WTC11 (cell line): ENCODE data around the gene SH3GL3. TPM values are rescaled to one million over a fixed set of nuclear protein-coding genes. Genes with fewer than 3 reads are reported as not detected.
A peak's percentile ranks its signal among the peaks of the same experiment; 100 is the strongest.

Source experiments
- ATAC-seq: fragments of 200-7000 bp; cut with Tn5 transposase; 2 replicates; pipeline ENCODE4 v1.10.0; 2021; ENCODE audit warnings: mild to moderate bottlenecking, moderate library complexity
- CTCF ChIA-PET: fragments of 300-600 bp; sonication (Branson Sonifier 250); formaldehyde crosslinking; loops from one replicate; lab custom pipeline; 2021; ENCODE audit warnings: antibody characterized with exemption; lab: Charles Lee
- POLR2A ChIA-PET: fragments of 350-600 bp; sonication (Branson Sonifier 250); formaldehyde crosslinking; loops from one replicate; lab custom pipeline; 2021; ENCODE audit warnings: antibody characterized with exemption; lab: Charles Lee
- DNase-seq: peaks from one replicate; pipeline ENCODE4 v3.0.0; 2021; ENCODE audit warnings: low spot score
- H3K27ac Mint-ChIP-seq: 2 replicates; pipeline ENCODE4 v1.8.0; 2021; ENCODE audit warnings: mixed read lengths
- H3K27me3 Mint-ChIP-seq: 2 replicates; pipeline ENCODE4 v1.8.0; 2021; ENCODE audit warnings: low read depth, mild to moderate bottlenecking, moderate library complexity, mixed read lengths
- H3K36me3 Mint-ChIP-seq: 2 replicates; pipeline ENCODE4 v1.8.0; 2021; ENCODE audit warnings: mixed read lengths
- H3K4me1 Mint-ChIP-seq: 2 replicates; pipeline ENCODE4 v1.8.0; 2022; ENCODE audit warnings: mixed read lengths
- H3K4me3 Mint-ChIP-seq: 2 replicates; pipeline ENCODE4 v1.8.0; 2021; ENCODE audit warnings: mild to moderate bottlenecking, moderate library complexity, mixed read lengths
- H3K9me3 Mint-ChIP-seq: 2 replicates; pipeline ENCODE4 v1.8.0; 2021; ENCODE audit warnings: mixed read lengths
- AR ChIP-seq: fragments of 250-450 bp; sonication (Bioruptor Pico); IDR thresholded peaks from 2 replicates; pipeline ENCODE4 v1.9.0; 2021; ENCODE audit warnings: mild to moderate bottlenecking
- ATF1 ChIP-seq: sonication (generic); formaldehyde crosslinking; IDR thresholded peaks from 2 replicates; pipeline ENCODE4 v1.8.1; 2023; ENCODE audit warnings: mild to moderate bottlenecking, moderate library complexity, missing genetic modification reagents
- CTCF ChIP-seq: fragments of 200-600 bp; IDR thresholded peaks from 2 replicates; pipeline ENCODE4 v1.8.0; 2022; ENCODE audit warnings: antibody characterized with exemption
- E2F5 ChIP-seq: sonication (generic); formaldehyde crosslinking; IDR thresholded peaks from 2 replicates; pipeline ENCODE4 v1.8.1; 2022; ENCODE audit warnings: mild to moderate bottlenecking, moderate library complexity, missing genetic modification reagents
- FOXJ3 ChIP-seq: sonication (generic); formaldehyde crosslinking; IDR thresholded peaks from 2 replicates; pipeline ENCODE4 v1.9.0; 2021; ENCODE audit warnings: missing genetic modification reagents, mild to moderate bottlenecking, borderline replicate concordance
- GABPB1 ChIP-seq: sonication (generic); formaldehyde crosslinking; IDR thresholded peaks from 2 replicates; pipeline ENCODE4 v1.8.1; 2023; ENCODE audit warnings: mild to moderate bottlenecking, missing genetic modification reagents
- GTF2I ChIP-seq: fragments of 250-450 bp; sonication (Bioruptor Pico); conservative IDR thresholded peaks from 2 replicates; pipeline ENCODE4 v1.4.0; 2021; ENCODE audit warnings: mild to moderate bottlenecking
- HMGA2 ChIP-seq: fragments of 250-450 bp; sonication (Bioruptor Pico); IDR thresholded peaks from 2 replicates; pipeline ENCODE4 v1.4.0; 2021; ENCODE audit warnings: mild to moderate bottlenecking, moderate library complexity
- IRF2 ChIP-seq: sonication (generic); formaldehyde crosslinking; IDR thresholded peaks from 2 replicates; pipeline ENCODE4 v1.8.0; 2022; ENCODE audit warnings: low read depth, missing genetic modification reagents, borderline replicate concordance
- JUN ChIP-seq: sonication (generic); formaldehyde crosslinking; IDR thresholded peaks from 2 replicates; pipeline ENCODE4 v1.8.0; 2023; ENCODE audit warnings: mild to moderate bottlenecking, missing genetic modification reagents
- KAT7 ChIP-seq: sonication (generic); formaldehyde crosslinking; IDR thresholded peaks from 2 replicates; pipeline ENCODE4 v1.8.1; 2023; ENCODE audit warnings: missing genetic modification reagents, mild to moderate bottlenecking, borderline replicate concordance
- NFE2L1 ChIP-seq: sonication (generic); formaldehyde crosslinking; IDR thresholded peaks from 2 replicates; pipeline ENCODE4 v1.8.1; 2023; ENCODE audit warnings: missing genetic modification reagents
- PREB ChIP-seq: sonication (generic); formaldehyde crosslinking; IDR thresholded peaks from 2 replicates; pipeline ENCODE4 v1.8.1; 2022; ENCODE audit warnings: mild to moderate bottlenecking, missing genetic modification reagents, moderate library complexity, borderline replicate concordance
- RORB ChIP-seq: fragments of 250-450 bp; sonication (Bioruptor Pico); IDR thresholded peaks from 2 replicates; pipeline ENCODE4 v1.9.0; 2021; ENCODE audit warnings: mild to moderate bottlenecking
- SMAD3 ChIP-seq: sonication (generic); formaldehyde crosslinking; IDR thresholded peaks from 2 replicates; pipeline ENCODE4 v1.8.0; 2022; ENCODE audit warnings: missing genetic modification reagents, mild to moderate bottlenecking, borderline replicate concordance
- USF2 ChIP-seq: sonication (generic); formaldehyde crosslinking; IDR thresholded peaks from 2 replicates; pipeline ENCODE4 v1.8.1; 2023; ENCODE audit warnings: mild to moderate bottlenecking, missing genetic modification reagents, moderate library complexity
- ZMAT4 ChIP-seq: fragments of 250-450 bp; sonication (Bioruptor Pico); IDR thresholded peaks from 2 replicates; pipeline ENCODE4 v1.9.0; 2021; ENCODE audit warnings: mild to moderate bottlenecking
- ZNF232 ChIP-seq: sonication (generic); formaldehyde crosslinking; IDR thresholded peaks from 2 replicates; pipeline ENCODE4 v1.8.0; 2022; ENCODE audit warnings: mild to moderate bottlenecking, missing genetic modification reagents
- ZNF317 ChIP-seq: sonication (generic); formaldehyde crosslinking; IDR thresholded peaks from 2 replicates; pipeline ENCODE4 v1.8.1; 2023; ENCODE audit warnings: low read depth, mild to moderate bottlenecking, moderate library complexity, missing genetic modification reagents, borderline replicate concordance
- total RNA-seq: library from RNA; stranded (reverse); gene quantifications from 3 replicates; pipeline ENCODE4 v1.2.3, GENCODE V29; 2021

SH3GL3 gene
- total RNA-seq, 1 experiment from 2014 or later, result 9.2 TPM

- POLR2A ChIA-PET, result interaction anchor here (0.9 kb wide), 1 partner anchor 190 kb away, joined by 3 read pairs; no protein-coding TSS in a partner anchor
- no peaks in the 10 kb centered on the region for H3K9me3 Mint-ChIP-seq
- H3K4me1 Mint-ChIP-seq, result peaks cover 8% of the 10 kb centered on the region
- DNase-seq, result no peak
- CTCF ChIA-PET, result interaction anchor here (0.6 to 10.2 kb wide), 30 partner anchors 8 to 425 kb away, joined by 3 to 219 read pairs (median 4); partner anchors contain the start of genes C15orf40, SH3GL3 and TM6SF1
- H3K27me3 Mint-ChIP-seq, result no peaks in the 10 kb centered on the region
- H3K4me3 Mint-ChIP-seq, result no peak overlapping the region
- no peak overlapping the region for H3K27ac Mint-ChIP-seq
- no peaks in the 10 kb centered on the region for H3K36me3 Mint-ChIP-seq
- no peak for TF ChIP-seq PREB (CRISPR knock-in tag)
- no peak for TF ChIP-seq AR
- TF ChIP-seq FOXJ3, result no peak
- TF ChIP-seq NFE2L1 (CRISPR knock-in tag), result no peak
- no peak for TF ChIP-seq RORB (CRISPR knock-in tag)
- no peak for TF ChIP-seq JUN
- TF ChIP-seq USF2 (CRISPR knock-in tag), result no peak
- TF ChIP-seq ZNF317 (CRISPR knock-in tag), result peak; percentile 59; the same call in 1 of the 2 replicates
- peak; percentile 42 for TF ChIP-seq CTCF
- TF ChIP-seq GTF2I (CRISPR knock-in tag), result no peak
- TF ChIP-seq HMGA2, result no peak
- no peak for TF ChIP-seq E2F5 (CRISPR knock-in tag)
- no peak for TF ChIP-seq SMAD3
- TF ChIP-seq ZMAT4, result no peak
- ATAC-seq, result peak; percentile 88
These were observed 10.5 kb upstream of the SH3GL3 start for GRCh38 chr15:83436513-83437158.

GRCh38 chr15:83443076-83443847 lies 3.9 kb upstream of the SH3GL3 start:
- no peak overlapping the region for H3K27ac Mint-ChIP-seq
- no peak for DNase-seq
- POLR2A ChIA-PET, result interaction anchor here (0.5 to 0.6 kb wide), 2 partner anchors 30 to 71 kb away, joined by 3 to 8 read pairs; no protein-coding TSS in a partner anchor
- peaks cover 11% of the 10 kb centered on the region for H3K27me3 Mint-ChIP-seq
- ATAC-seq, result no peak
- H3K36me3 Mint-ChIP-seq, result no peaks in the 10 kb centered on the region
- no peak for TF ChIP-seq IRF2
- TF ChIP-seq KAT7, result no peak
- TF ChIP-seq ZNF232 (CRISPR knock-in tag), result no peak
- no peak for TF ChIP-seq FOXJ3
- TF ChIP-seq GABPB1 (CRISPR knock-in tag), result no peak
- TF ChIP-seq ZNF317 (CRISPR knock-in tag), result no peak
- no peak for TF ChIP-seq ATF1 (CRISPR knock-in tag)
- peaks cover 15% of the 10 kb centered on the region for H3K4me1 Mint-ChIP-seq
- H3K4me3 Mint-ChIP-seq, result no peak overlapping the region
- no peaks in the 10 kb centered on the region for H3K9me3 Mint-ChIP-seq
- CTCF ChIA-PET, result interaction anchor here (1.1 to 5.0 kb wide), 3 partner anchors 122 to 211 kb away, joined by 5 to 45 read pairs (median 7); partner anchors contain the start of gene ADAMTSL3
